Gastrocnemius medialis (tissue), 4 donors: ENCODE data around the gene ARL15. TPM values are rescaled to one million over a fixed set of nuclear protein-coding genes. Genes with fewer than 3 reads are reported as not detected.

Experiments
- ATAC-seq, 2 donors: fragments of 150-250 bp; one replicate each; pipeline ENCODE4 v1.9.1; 2016
- DNase-seq, 2 donors: peaks; one replicate each; pipeline ENCODE4 v3.0.0-alpha.2; 2019
- H3K27ac ChIP-seq, 4 donors: fragments of 200-600 bp; sonication (generic); 1 replicate in 1 of 4; 2 replicates in 3 of 4; pipeline ENCODE4 v1.5.1; 2016 to 2018; ENCODE audit warnings: mild to moderate bottlenecking in 2 of 4, moderate library complexity in 1 of 4
- H3K27me3 ChIP-seq, 3 donors: fragments of 200-600 bp; sonication (generic) in 2 of 3; 1 replicate in 1 of 3; 2 replicates in 2 of 3; pipeline versions ENCODE4 v1.5.1 to v1.6.0; 2016 to 2019; ENCODE audit warnings: mild to moderate bottlenecking in 1 of 3, moderate library complexity in 1 of 3
- H3K36me3 ChIP-seq, 2 donors: fragments of 200-600 bp; sonication (generic) in 1 of 2; one replicate each; pipeline ENCODE4 v1.5.1; 2017 to 2018
- H3K4me1 ChIP-seq, 2 donors: fragments of 200-600 bp; sonication (generic) in 1 of 2; one replicate each; pipeline ENCODE4 v1.5.1; 2016 to 2017; ENCODE audit warnings: mild to moderate bottlenecking in 2 of 2
- H3K4me3 ChIP-seq, 4 donors: fragments of 200-600 bp; sonication (generic) in 3 of 4; 1 replicate in 1 of 4; 2 replicates in 3 of 4; pipeline ENCODE4 v1.5.1; 2016 to 2019; ENCODE audit warnings: mild to moderate bottlenecking in 2 of 4
- H3K9me3 ChIP-seq, 3 donors: fragments of 200-600 bp; sonication (generic) in 2 of 3; 1 replicate in 1 of 3; 2 replicates in 2 of 3; pipeline ENCODE4 v1.5.1; 2016 to 2019
- CTCF ChIP-seq, 5 experiments: fragments of 450-650 bp in 3 of 5; fragments of 200-600 bp in 2 of 5; sonication (generic) in 2 of 5; IDR thresholded peaks in 4 of 5; conservative IDR thresholded peaks in 1 of 5; 1 replicate in 4 of 5; 2 replicates in 1 of 5; pipeline ENCODE4 v1.5.1; 2016 to 2019; ENCODE audit warnings: antibody characterized with exemption in 5 of 5, mild to moderate bottlenecking in 3 of 5, moderate library complexity in 3 of 5
- POLR2A ChIP-seq, 2 donors: fragments of 450-650 bp; IDR thresholded peaks; one replicate each; pipeline ENCODE4 v1.6.1; 2017; ENCODE audit warnings: antibody characterized with exemption in 2 of 2, mild to moderate bottlenecking in 2 of 2, moderate library complexity in 2 of 2
- in situ Hi-C, 4 donors: fragments of 200-750 bp; cut with MboI; loops; one replicate each; pipeline versions ENCODE4 v1.15.0 to v1.8.0; 2017; ENCODE audit warnings: low sequenced_read_pairs in 4 of 4
- intact Hi-C: fragments of 100-400 bp; cut with DNase I; formaldehyde crosslinking; loops from one replicate; pipeline ENCODE4 v1.15.1; 2023; ENCODE audit warnings: low total_unique reads
- total RNA-seq, 4 donors: library from RNA; depleted of rRNA; stranded (reverse); fragments of >200 nt; gene quantifications; one replicate each; pipeline versions ENCODE4 v1.1.0 to v1.2.3, GENCODE V29; 2016

Gene ARL15
- total RNA-seq, 4 donors from 2014 or later = 1.7 to 5.5 (median 3.2) TPM

GRCh38 chr5:54178991-54179390 is 131.4 kb downstream of the ARL15 start:
- ATAC-seq (no peak), DNase-seq (no peak)
- H3K36me3 ChIP-seq = no peaks in the 10 kb centered on the region
- in situ Hi-C loops = no loop called here
- no peaks in the 10 kb centered on the region for H3K27me3 ChIP-seq
- intact Hi-C loops = no loop called here
- H3K27ac ChIP-seq = no peak overlapping the region
- no peaks in the 10 kb centered on the region for H3K9me3 ChIP-seq
- H3K4me1 ChIP-seq = no peaks in the 10 kb centered on the region
- no peak overlapping the region for H3K4me3 ChIP-seq
- TF ChIP-seq CTCF (IDR thresholded peaks at IDR 0.05 in 4 of 5, conservative IDR thresholded peaks at IDR 0.05 in 1 of 5) = no peak
- TF ChIP-seq POLR2A (IDR thresholded peaks at IDR 0.05) = no peak

GRCh38 chr5:54178207-54178606 is 132.2 kb downstream of the ARL15 start:
- H3K27me3 ChIP-seq = no peaks in the 10 kb centered on the region
- no peaks in the 10 kb centered on the region for H3K9me3 ChIP-seq
- in situ Hi-C loops = no loop called here
- TF ChIP-seq POLR2A (IDR thresholded peaks at IDR 0.05) (no peak), CTCF (IDR thresholded peaks at IDR 0.05 in 4 of 5, conservative IDR thresholded peaks at IDR 0.05 in 1 of 5) (no peak)
- H3K36me3 ChIP-seq = no peaks in the 10 kb centered on the region
- no peak overlapping the region for H3K4me3 ChIP-seq
- no peaks in the 10 kb centered on the region for H3K4me1 ChIP-seq
- H3K27ac ChIP-seq = no peak overlapping the region
- intact Hi-C loops = no loop called here
- ATAC-seq (no peak), DNase-seq (no peak)

GRCh38 chr5:54177058-54177457 is 133.3 kb downstream of the ARL15 start:
- TF ChIP-seq CTCF (IDR thresholded peaks at IDR 0.05 in 4 of 5, conservative IDR thresholded peaks at IDR 0.05 in 1 of 5) (no peak), POLR2A (IDR thresholded peaks at IDR 0.05) (no peak)

GRCh38 chr5:54176066-54176830 is 134.1 kb downstream of the ARL15 start:
- Histone ChIP-seq H3K4me3 (no peak overlapping the region), H3K4me1 (no peaks in the 10 kb centered on the region), H3K9me3 (no peaks in the 10 kb centered on the region), H3K36me3 (no peaks in the 10 kb centered on the region), H3K27me3 (no peaks in the 10 kb centered on the region), H3K27ac (no peak overlapping the region)
- intact Hi-C loops (no loop called here), in situ Hi-C loops (no loop called here)
- ATAC-seq (no peak), DNase-seq (no peak)
- TF ChIP-seq CTCF (IDR thresholded peaks at IDR 0.05 in 4 of 5, conservative IDR thresholded peaks at IDR 0.05 in 1 of 5) = no peak
- TF ChIP-seq POLR2A (IDR thresholded peaks at IDR 0.05) = no peak

More at GRCh38 chr5:54177058-54177457, 133.3 kb downstream of the ARL15 start:
- Histone ChIP-seq H3K4me1 (no peaks in the 10 kb centered on the region), H3K27me3 (no peaks in the 10 kb centered on the region), H3K9me3 (no peaks in the 10 kb centered on the region), H3K36me3 (no peaks in the 10 kb centered on the region), H3K4me3 (no peak overlapping the region), H3K27ac (no peak overlapping the region)
- ATAC-seq (no peak), DNase-seq (no peak)
- in situ Hi-C loops (no loop called here), intact Hi-C loops (no loop called here)

GRCh38 chr5:54173251-54173650 is 137.1 kb downstream of the ARL15 start:
- in situ Hi-C loops (no loop called here), intact Hi-C loops (no loop called here)
- TF ChIP-seq POLR2A (IDR thresholded peaks at IDR 0.05) = no peak
- no peak for TF ChIP-seq CTCF (IDR thresholded peaks at IDR 0.05 in 4 of 5, conservative IDR thresholded peaks at IDR 0.05 in 1 of 5)
- DNase-seq (no peak), ATAC-seq (no peak)
- H3K4me3 ChIP-seq = no peak overlapping the region
- H3K27me3 ChIP-seq = no peaks in the 10 kb centered on the region
- H3K4me1 ChIP-seq = no peaks in the 10 kb centered on the region
- H3K27ac ChIP-seq = no peak overlapping the region
- H3K9me3 ChIP-seq = no peaks in the 10 kb centered on the region
- no peaks in the 10 kb centered on the region for H3K36me3 ChIP-seq
